PC-9 (cell line): ENCODE data around the gene ZNF880.
"Not testable (repeated sequence)": the region's sequence is repeated elsewhere in the genome, so short reads cannot be mapped to it uniquely, and the experiment has no call there.

ENCODE experiments used
- CTCF ChIP-seq: fragments of 200-600 bp; sonication (generic); conservative IDR thresholded peaks from 2 replicates; pipeline ENCODE4 v1.6.1; 2017; ENCODE audit warnings: mixed run types, antibody characterized with exemption, mild to moderate bottlenecking, moderate library complexity
- EZH2 ChIP-seq: fragments of 200-600 bp; sonication (generic); IDR thresholded peaks from 2 replicates; pipeline ENCODE4 v1.8.0; 2017; ENCODE audit warnings: antibody characterized with exemption, low read depth

- not testable (repeated sequence) for TF ChIP-seq CTCF, EZH2
Observed at GRCh38 chr19:52339022-52339421, 30.7 kb upstream of the ZNF880 start.
